Measurements from ENCODE around the gene NR2F1-AS1.

NR2F1-AS1 gene

GRCh38 chr5:93381057-93381456 lies 200.0 kb downstream of the NR2F1-AS1 start:
- no peak for ATAC-seq

GRCh38 chr5:93378073-93378472 lies 202.9 kb downstream of the NR2F1-AS1 start:
- ATAC-seq: no peak

GRCh38 chr5:93371893-93372292 lies 209.1 kb downstream of the NR2F1-AS1 start:
- no peak for ATAC-seq

GRCh38 chr5:93364378-93364777 lies 216.6 kb downstream of the NR2F1-AS1 start:
- no peak for ATAC-seq

- no peak for ATAC-seq
These were observed 220.5 kb downstream of the NR2F1-AS1 start for GRCh38 chr5:93360436-93361088.

- ATAC-seq: no peak
These were observed 221.1 kb downstream of the NR2F1-AS1 start for GRCh38 chr5:93359960-93360305.

Data from activated CD4-positive, CD25-positive, alpha-beta regulatory T cell treated with anti-CD3 and anti-CD28 coated beads, Interleukin-2, amount 50 U/mL, for 24 hours (primary cell).